NT2/D1 (cell line): ENCODE data around the gene PPP1R9A.

Experiments used
- DNase-seq: peaks from one replicate; pipeline ENCODE4 v3.0.0-alpha.2; 2011; ENCODE audit warnings: low read depth, low spot score
- H3K27me3 ChIP-seq: 2 replicates; pipeline ENCODE4 v1.6.0; 2011; ENCODE audit warnings: mild to moderate bottlenecking; ENCODE audit not compliant: insufficient read length, insufficient read depth
- H3K36me3 ChIP-seq: 2 replicates; pipeline ENCODE4 v1.6.1; 2011; ENCODE audit warnings: mild to moderate bottlenecking, low read length, mixed read lengths; ENCODE audit not compliant: insufficient read depth, insufficient read length
- H3K4me1 ChIP-seq: 2 replicates; pipeline ENCODE4 v1.5.1; 2011; ENCODE audit not compliant: insufficient read depth, insufficient read length
- H3K4me3 ChIP-seq: 2 replicates; pipeline ENCODE4 v1.5.1; 2011; ENCODE audit warnings: low read depth; ENCODE audit not compliant: insufficient read length
- H3K9ac ChIP-seq: 2 replicates; pipeline ENCODE4 v1.6.0; 2011; ENCODE audit warnings: low read depth; ENCODE audit not compliant: insufficient read length
- H3K9me3 ChIP-seq: 2 replicates; pipeline ENCODE4 v1.5.1; 2011; ENCODE audit warnings: mild to moderate bottlenecking, low read length; ENCODE audit not compliant: insufficient read depth
- SUZ12 ChIP-seq: IDR thresholded peaks from 2 replicates; pipeline ENCODE4 v1.6.1; 2011; ENCODE audit not compliant: insufficient read length, insufficient read depth; ENCODE audit errors: extremely low read depth
- YY1 ChIP-seq: IDR thresholded peaks from 2 replicates; pipeline ENCODE4 v1.6.1; 2011; ENCODE audit not compliant: insufficient read length, insufficient read depth
- ZNF274 ChIP-seq: IDR thresholded peaks from 2 replicates; pipeline ENCODE4 v1.6.1; 2011; ENCODE audit warnings: mild to moderate bottlenecking, low read depth, low read length

PPP1R9A gene

DNA sequence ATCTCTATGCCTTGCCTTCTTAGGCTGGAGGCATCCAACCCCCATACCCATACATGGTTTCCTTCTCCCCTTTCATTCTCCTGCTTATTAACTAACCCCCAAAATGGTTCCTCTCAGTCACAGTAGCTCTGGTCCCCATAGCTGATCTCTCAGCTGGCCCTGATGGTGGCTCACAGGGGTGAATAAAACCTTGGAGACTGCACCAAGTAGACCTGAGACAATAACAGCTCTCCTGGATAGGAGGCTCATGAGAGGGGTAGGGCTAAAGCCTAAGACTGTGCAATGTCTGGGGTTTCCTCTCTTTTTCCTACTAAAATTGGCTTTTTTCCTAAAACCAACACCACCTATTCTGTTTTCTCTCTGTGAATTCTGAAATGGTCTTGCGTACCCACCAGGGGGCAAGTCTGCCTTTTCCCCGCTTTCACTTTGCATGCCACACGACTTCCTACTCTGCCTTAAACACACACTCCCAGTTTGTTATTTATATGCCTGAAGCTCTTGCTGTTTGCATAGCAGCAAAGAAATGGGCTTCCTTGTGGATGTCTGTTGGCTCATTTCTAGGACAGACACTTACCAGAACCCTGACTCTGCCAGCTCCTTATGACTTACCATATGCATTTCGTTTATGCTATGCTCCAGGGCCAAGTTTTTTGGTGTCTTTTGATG lies 435.4 kb downstream of the PPP1R9A start:
- peak; percentile 16 for DNase-seq
- Histone ChIP-seq H3K4me1 (peaks cover 3% of the 10 kb centered on the region), H3K27me3 (no peaks in the 10 kb centered on the region), H3K9me3 (no peaks in the 10 kb centered on the region), H3K36me3 (no peaks in the 10 kb centered on the region), H3K4me3 (no peak overlapping the region), H3K9ac (no peak overlapping the region)
- no peak for TF ChIP-seq SUZ12
- no peak for TF ChIP-seq YY1
- TF ChIP-seq ZNF274: no peak
